ENCODE results near the gene SDC4.

- TF ChIP-seq CEBPB (IDR thresholded peaks at IDR 0.05; ENCODE audit: low read depth) = no peak
- TF ChIP-seq POLR2A (IDR thresholded peaks at IDR 0.05; ENCODE audit: borderline replicate concordance, extremely low read depth, insufficient read depth, insufficient read length) = no peak
- TF ChIP-seq CTCF (IDR thresholded peaks at IDR 0.05 in 2 of 3, conservative IDR thresholded peaks at IDR 0.05 in 1 of 3; ENCODE audit: borderline replicate concordance in 1 of 3, insufficient read depth in 1 of 3, low read depth in 2 of 3, low read length in 2 of 3) = no peak
- TF ChIP-seq EZH2phosphoT487 (IDR thresholded peaks at IDR 0.05; ENCODE audit: borderline replicate concordance) = no peak
- TF ChIP-seq MAX (IDR thresholded peaks at IDR 0.05) = no peak
- no peak for TF ChIP-seq REST (IDR thresholded peaks at IDR 0.05; ENCODE audit: low read depth)
- TF ChIP-seq ELF1 (IDR thresholded peaks at IDR 0.05; ENCODE audit: borderline replicate concordance, low read depth) = no peak
- TF ChIP-seq YY1 (IDR thresholded peaks at IDR 0.05; ENCODE audit: extremely low read depth, insufficient replicate concordance, low read depth, low read length) = no peak
Observed at GRCh38 chr20:45377269-45377668, 29.0 kb upstream of the SDC4 start.

Measured in HCT116 (cell line).